Testis (tissue), 2 donors: ENCODE results near the gene XXYLT1.

Experiments used
- CTCF ChIP-seq, 3 experiments: fragments of 450-650 bp in 2 of 3; fragments of 200-600 bp in 1 of 3; sonication (generic) in 1 of 3; IDR thresholded peaks; one replicate each; pipeline ENCODE4 v1.5.1; 2016 to 2019; ENCODE audit warnings: antibody characterized with exemption in 3 of 3, mild to moderate bottlenecking in 2 of 3, moderate library complexity in 1 of 3
- POLR2A ChIP-seq: fragments of 450-650 bp; IDR thresholded peaks from one replicate; pipeline ENCODE4 v1.6.1; 2017; ENCODE audit warnings: antibody characterized with exemption, mild to moderate bottlenecking, moderate library complexity

GRCh38 chr3:195079636-195080035 lies 191.3 kb downstream of the XXYLT1 start:
- TF ChIP-seq POLR2A, result no peak
- TF ChIP-seq CTCF (IDR thresholded peaks at IDR 0.05), result no peak
